ENCODE results near the gene CD82. TPM values are rescaled to one million over a fixed set of nuclear protein-coding genes. Genes with fewer than 3 reads are reported as not detected.

Gene CD82
- total RNA-seq, 2 experiments from 2014 or later = 1.2 to 6.4 TPM

DNA sequence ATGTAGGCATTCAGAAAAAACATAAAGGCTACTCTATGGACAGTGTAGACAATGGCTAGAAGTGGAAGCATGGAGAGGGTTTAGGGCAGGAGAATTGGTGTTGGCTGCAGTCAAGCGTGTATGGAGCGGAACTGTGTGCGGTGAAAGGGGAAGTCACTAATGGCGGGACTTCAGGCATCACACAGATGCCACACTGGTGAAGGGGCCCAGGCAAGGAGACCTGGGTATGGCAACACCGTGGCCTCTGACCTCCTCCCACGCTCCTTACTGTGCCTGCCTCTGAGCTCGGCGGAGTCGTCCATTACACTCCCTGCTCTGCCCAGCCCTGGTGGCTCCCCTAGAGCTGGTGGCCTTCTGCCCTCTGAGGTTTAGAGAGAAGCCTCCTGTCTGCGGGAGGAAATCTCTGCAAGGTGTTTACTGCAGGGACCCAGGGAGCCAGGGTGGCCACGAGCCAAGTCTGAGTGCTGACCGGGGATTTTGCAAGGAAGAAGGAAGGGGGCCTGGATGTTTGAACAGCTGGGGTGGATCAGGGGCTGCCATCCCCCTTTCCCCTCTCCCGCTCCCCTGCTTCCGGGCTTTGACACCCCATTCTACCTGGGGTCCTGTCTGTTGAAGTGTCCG lies 86.2 kb downstream of the CD82 start:
- H3K9me2 ChIP-seq (ENCODE audit: insufficient read depth, low read length) = no peaks in the 10 kb centered on the region
- H3K36me3 ChIP-seq (ENCODE audit: insufficient read depth, low read length) = no peaks in the 10 kb centered on the region
- CTCF ChIA-PET (ENCODE audit: unreplicated experiment) = no interaction called here
- BruUV-seq (replicated peaks) = no TSS peak
- POLR2A ChIA-PET = no interaction called here
- no peak overlapping the region for H3K27ac ChIP-seq (ENCODE audit: low read depth, low read length, poor library complexity, severe bottlenecking)
- no peaks in the 10 kb centered on the region for H4K20me1 ChIP-seq (ENCODE audit: insufficient read depth, low read length)
- H3K4me1 ChIP-seq (ENCODE audit: insufficient read depth, low read length, poor library complexity, severe bottlenecking) = peaks cover 3% of the 10 kb centered on the region
- no peak overlapping the region for H3K4me3 ChIP-seq (ENCODE audit: low read depth, low read length, poor library complexity, severe bottlenecking)
- DNase-seq (ENCODE audit: low spot score) = peak; percentile 13
- H3K4me2 ChIP-seq (ENCODE audit: low read length) = no peak overlapping the region
- H2AFZ ChIP-seq (ENCODE audit: low read length) = no peak overlapping the region
- TF ChIP-seq EZH2phosphoT487 (IDR thresholded peaks at IDR 0.05; ENCODE audit: borderline replicate concordance, low read depth, low read length) = no peak
- TF ChIP-seq, protein P1, sequence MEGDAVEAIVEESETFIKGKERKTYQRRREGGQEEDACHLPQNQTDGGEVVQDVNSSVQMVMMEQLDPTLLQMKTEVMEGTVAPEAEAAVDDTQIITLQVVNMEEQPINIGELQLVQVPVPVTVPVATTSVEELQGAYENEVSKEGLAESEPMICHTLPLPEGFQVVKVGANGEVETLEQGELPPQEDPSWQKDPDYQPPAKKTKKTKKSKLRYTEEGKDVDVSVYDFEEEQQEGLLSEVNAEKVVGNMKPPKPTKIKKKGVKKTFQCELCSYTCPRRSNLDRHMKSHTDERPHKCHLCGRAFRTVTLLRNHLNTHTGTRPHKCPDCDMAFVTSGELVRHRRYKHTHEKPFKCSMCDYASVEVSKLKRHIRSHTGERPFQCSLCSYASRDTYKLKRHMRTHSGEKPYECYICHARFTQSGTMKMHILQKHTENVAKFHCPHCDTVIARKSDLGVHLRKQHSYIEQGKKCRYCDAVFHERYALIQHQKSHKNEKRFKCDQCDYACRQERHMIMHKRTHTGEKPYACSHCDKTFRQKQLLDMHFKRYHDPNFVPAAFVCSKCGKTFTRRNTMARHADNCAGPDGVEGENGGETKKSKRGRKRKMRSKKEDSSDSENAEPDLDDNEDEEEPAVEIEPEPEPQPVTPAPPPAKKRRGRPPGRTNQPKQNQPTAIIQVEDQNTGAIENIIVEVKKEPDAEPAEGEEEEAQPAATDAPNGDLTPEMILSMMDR (conservative IDR thresholded peaks at IDR 0.05; ENCODE audit: low read length) = no peak
- no peaks in the 10 kb centered on the region for H3K79me2 ChIP-seq (ENCODE audit: insufficient read depth, low read depth, low read length)
- intact Hi-C loops (cut with micrococcal nuclease; ENCODE audit: unreplicated experiment) = no loop called here
- H3K9me3 ChIP-seq (ENCODE audit: low read length) = no peaks in the 10 kb centered on the region

DNA sequence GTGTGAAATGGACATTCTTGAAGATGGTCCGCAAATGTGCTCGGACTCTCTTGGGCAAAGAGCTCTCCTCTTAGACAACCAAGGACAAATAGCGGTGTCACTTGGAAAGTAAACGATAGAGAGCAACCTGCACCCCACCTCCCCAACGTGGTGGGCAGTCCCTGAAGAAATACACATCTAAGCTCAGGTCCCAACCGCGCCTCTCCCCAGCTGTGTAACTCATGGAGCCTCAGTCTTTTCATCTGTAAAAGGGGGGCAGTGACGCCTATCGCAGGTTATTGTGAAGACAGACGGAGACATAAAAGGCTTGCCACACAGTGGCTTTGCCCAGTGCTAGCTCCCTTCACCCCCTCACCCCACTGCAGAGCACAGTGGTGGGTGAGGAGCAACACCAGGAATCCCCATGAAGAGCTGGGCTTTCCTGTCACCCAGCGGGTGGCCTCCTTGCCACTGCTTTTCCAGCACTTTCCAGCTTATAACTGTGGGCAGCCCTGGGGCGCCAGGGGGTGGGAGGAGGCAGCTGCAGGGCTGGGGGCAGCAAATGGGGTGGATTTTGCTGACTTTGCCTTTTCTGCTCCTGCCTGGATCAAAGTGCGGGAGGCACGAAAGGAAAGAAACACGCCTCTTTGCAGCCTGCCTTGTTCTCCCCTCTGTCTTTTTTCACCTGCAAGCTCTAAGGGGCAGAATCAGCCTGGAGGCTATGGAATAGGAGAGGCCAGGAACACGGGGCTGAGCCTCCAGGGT lies 87.6 kb downstream of the CD82 start:
- H3K36me3 ChIP-seq (ENCODE audit: insufficient read depth, low read length) = no peaks in the 10 kb centered on the region
- H3K4me3 ChIP-seq (ENCODE audit: low read depth, low read length, poor library complexity, severe bottlenecking) = no peak overlapping the region
- ChIA-PET CTCF (ENCODE audit: unreplicated experiment) (no interaction called here), POLR2A (interaction anchor here (0.6 kb wide), 1 partner anchor 556 kb away, joined by 3 read pairs; no protein-coding TSS in a partner anchor)
- H3K9me3 ChIP-seq (ENCODE audit: low read length) = no peaks in the 10 kb centered on the region
- TF ChIP-seq, protein P1 (conservative IDR thresholded peaks at IDR 0.05; ENCODE audit: low read length) = no peak
- TF ChIP-seq EZH2phosphoT487 (IDR thresholded peaks at IDR 0.05; ENCODE audit: borderline replicate concordance, low read depth, low read length) = no peak
- no peaks in the 10 kb centered on the region for H4K20me1 ChIP-seq (ENCODE audit: insufficient read depth, low read length)
- no peak overlapping the region for H3K27ac ChIP-seq (ENCODE audit: low read depth, low read length, poor library complexity, severe bottlenecking)
- no peaks in the 10 kb centered on the region for H3K9me2 ChIP-seq (ENCODE audit: insufficient read depth, low read length)
- intact Hi-C loops (cut with micrococcal nuclease; ENCODE audit: unreplicated experiment) = no loop called here
- no peaks in the 10 kb centered on the region for H3K79me2 ChIP-seq (ENCODE audit: insufficient read depth, low read depth, low read length)
- no peak overlapping the region for H3K4me2 ChIP-seq (ENCODE audit: low read length)
- no peak overlapping the region for H2AFZ ChIP-seq (ENCODE audit: low read length)
- peaks cover 3% of the 10 kb centered on the region for H3K4me1 ChIP-seq (ENCODE audit: insufficient read depth, low read length, poor library complexity, severe bottlenecking)
- no peak for DNase-seq (ENCODE audit: low spot score)
- BruUV-seq (replicated peaks) = no TSS peak

DNA sequence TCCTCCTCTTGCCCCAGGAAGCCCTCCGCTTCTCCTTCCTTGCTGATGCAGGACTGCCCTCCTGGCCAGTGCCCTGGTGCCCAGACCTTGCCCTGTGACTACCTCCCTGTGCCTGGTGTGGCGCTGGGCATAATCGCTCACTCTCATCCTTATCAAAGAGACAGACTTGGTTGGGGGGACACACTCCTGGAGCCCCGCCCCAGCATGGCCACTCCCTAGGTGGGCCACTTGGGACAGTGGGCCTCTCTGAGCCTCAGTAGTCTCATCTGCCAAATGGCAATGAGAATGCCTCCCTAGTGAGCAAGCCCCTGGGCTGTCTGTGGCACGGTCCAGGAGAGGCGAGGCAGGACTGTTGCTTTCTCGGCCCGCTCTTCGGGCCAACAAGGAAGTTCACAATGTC lies 88.6 kb downstream of the CD82 start:
- H2AFZ ChIP-seq (ENCODE audit: low read length) = no peak overlapping the region
- H3K36me3 ChIP-seq (ENCODE audit: insufficient read depth, low read length) = no peaks in the 10 kb centered on the region
- TF ChIP-seq, protein P1 (conservative IDR thresholded peaks at IDR 0.05; ENCODE audit: low read length) = no peak
- TF ChIP-seq EZH2phosphoT487 (IDR thresholded peaks at IDR 0.05; ENCODE audit: borderline replicate concordance, low read depth, low read length) = no peak
- intact Hi-C loops (cut with micrococcal nuclease; ENCODE audit: unreplicated experiment) = no loop called here
- no TSS peak for BruUV-seq (replicated peaks)
- no peaks in the 10 kb centered on the region for H4K20me1 ChIP-seq (ENCODE audit: insufficient read depth, low read length)
- CTCF ChIA-PET (ENCODE audit: unreplicated experiment) = no interaction called here
- peaks cover 3% of the 10 kb centered on the region for H3K4me1 ChIP-seq (ENCODE audit: insufficient read depth, low read length, poor library complexity, severe bottlenecking)
- H3K27ac ChIP-seq (ENCODE audit: low read depth, low read length, poor library complexity, severe bottlenecking) = no peak overlapping the region
- no peaks in the 10 kb centered on the region for H3K9me2 ChIP-seq (ENCODE audit: insufficient read depth, low read length)
- H3K79me2 ChIP-seq (ENCODE audit: insufficient read depth, low read depth, low read length) = no peaks in the 10 kb centered on the region
- no peaks in the 10 kb centered on the region for H3K9me3 ChIP-seq (ENCODE audit: low read length)
- no peak overlapping the region for H3K4me3 ChIP-seq (ENCODE audit: low read depth, low read length, poor library complexity, severe bottlenecking)
- POLR2A ChIA-PET = no interaction called here
- no peak for DNase-seq (ENCODE audit: low spot score)
- H3K4me2 ChIP-seq (ENCODE audit: low read length) = no peak overlapping the region
